ENCODE data around the gene CELSR1. TPM values are rescaled to one million over a fixed set of nuclear protein-coding genes. Genes with fewer than 3 reads are reported as not detected.

CELSR1 gene
- total RNA-seq, 2 experiments from 2014 or later: 0.04 to 0.14 TPM

GRCh38 chr22:46422896-46423295 lies 114.5 kb downstream of the CELSR1 start:
- DNase-seq: no peak
- H3K36me3 Mint-ChIP-seq: no peaks in the 10 kb centered on the region
- H3K9me3 Mint-ChIP-seq: peaks cover 4% of the 10 kb centered on the region
- no peak overlapping the region for H3K27ac Mint-ChIP-seq
- H3K4me1 Mint-ChIP-seq: peaks cover 2% of the 10 kb centered on the region
- no peaks in the 10 kb centered on the region for H3K27me3 Mint-ChIP-seq
- H3K4me3 Mint-ChIP-seq: no peak overlapping the region

DNA sequence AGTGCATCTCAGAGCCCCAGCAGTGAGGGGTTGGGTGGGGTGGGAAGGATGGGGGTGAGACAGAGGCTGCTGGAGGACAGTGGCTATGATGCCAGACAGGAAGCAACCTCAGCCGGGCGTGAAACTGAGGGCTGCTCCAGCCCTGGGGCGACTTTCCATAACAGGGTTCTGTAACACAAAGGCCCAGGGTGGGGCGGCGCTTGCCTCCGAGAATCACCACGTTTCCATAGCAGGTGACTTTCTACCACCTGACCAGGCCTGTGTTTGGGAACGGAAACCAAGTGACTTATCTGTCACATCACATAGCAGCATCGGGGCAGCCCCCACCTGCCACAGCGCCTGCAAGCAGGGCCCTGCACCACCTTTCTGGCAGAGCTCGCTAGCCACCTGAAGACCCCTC lies 116.2 kb downstream of the CELSR1 start:
- peaks cover 4% of the 10 kb centered on the region for H3K9me3 Mint-ChIP-seq
- DNase-seq: peak; percentile 14
- H3K4me1 Mint-ChIP-seq: peaks cover 2% of the 10 kb centered on the region
- H3K36me3 Mint-ChIP-seq: no peaks in the 10 kb centered on the region
- no peak overlapping the region for H3K27ac Mint-ChIP-seq
- H3K27me3 Mint-ChIP-seq: no peaks in the 10 kb centered on the region
- H3K4me3 Mint-ChIP-seq: no peak overlapping the region

DNA sequence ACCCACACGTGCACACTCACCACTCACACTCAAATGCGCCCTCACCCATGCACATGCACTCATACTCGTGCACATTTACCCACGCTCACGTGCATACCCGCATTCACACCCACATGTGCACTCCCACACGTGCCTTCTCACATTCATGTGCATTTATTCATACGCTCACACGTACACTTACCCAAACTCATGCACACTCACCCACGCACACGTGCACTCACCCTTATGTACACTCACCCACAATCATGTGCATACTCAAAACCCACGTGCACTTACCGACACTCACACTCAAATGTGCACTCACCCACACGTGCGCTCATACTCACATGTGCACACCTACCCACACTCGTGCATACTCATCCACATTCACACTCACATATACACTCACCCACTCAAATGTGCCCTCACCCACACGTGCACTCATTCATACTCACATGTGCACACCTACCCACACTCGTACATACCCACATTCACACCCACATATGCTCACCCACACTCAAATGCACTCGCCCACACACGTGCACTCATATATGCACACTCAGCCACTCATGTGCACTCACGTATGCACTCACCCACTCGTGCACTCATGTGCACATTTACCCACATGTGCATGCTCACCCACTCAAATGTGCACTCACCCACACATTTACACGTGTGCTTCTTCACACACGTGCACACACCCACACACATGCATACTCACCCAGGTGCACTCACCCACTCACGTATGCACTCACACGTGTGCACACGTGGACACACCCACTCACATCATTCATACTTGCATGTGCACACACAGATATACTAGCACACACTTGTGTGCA lies 117.5 kb downstream of the CELSR1 start:
- no peak overlapping the region for H3K4me3 Mint-ChIP-seq
- DNase-seq: no peak
- no peaks in the 10 kb centered on the region for H3K36me3 Mint-ChIP-seq
- H3K27ac Mint-ChIP-seq: no peak overlapping the region
- no peaks in the 10 kb centered on the region for H3K4me1 Mint-ChIP-seq
- H3K27me3 Mint-ChIP-seq: no peaks in the 10 kb centered on the region
- no peaks in the 10 kb centered on the region for H3K9me3 Mint-ChIP-seq

DNA sequence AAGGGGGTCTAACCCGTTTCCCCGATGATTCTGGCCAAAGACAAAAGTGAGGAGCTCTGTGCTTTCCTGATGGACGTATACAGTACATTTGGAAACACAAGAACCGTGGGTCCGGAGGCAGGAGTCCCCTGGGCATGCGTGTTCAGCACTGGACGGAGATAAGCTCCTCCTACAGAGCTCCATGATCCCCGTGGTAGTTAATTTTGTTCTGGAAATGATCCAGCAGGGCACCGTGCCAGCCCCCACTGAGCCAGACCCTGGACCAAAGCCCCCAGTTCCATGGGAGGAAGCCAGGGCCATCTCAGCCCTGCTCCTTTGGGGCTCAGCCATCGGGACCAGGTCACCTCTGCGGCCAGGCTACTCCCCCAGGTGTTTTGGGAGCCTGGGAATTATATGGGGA lies 118.6 kb downstream of the CELSR1 start:
- Mint-ChIP-seq H3K9me3 (no peaks in the 10 kb centered on the region), H3K4me3 (no peak overlapping the region), H3K27me3 (no peaks in the 10 kb centered on the region), H3K27ac (no peak overlapping the region), H3K4me1 (no peaks in the 10 kb centered on the region), H3K36me3 (no peaks in the 10 kb centered on the region)
- DNase-seq: no peak

- no peak overlapping the region for H3K27ac Mint-ChIP-seq
- DNase-seq: no peak
- no peak overlapping the region for H3K4me3 Mint-ChIP-seq
- no peaks in the 10 kb centered on the region for H3K27me3 Mint-ChIP-seq
- no peaks in the 10 kb centered on the region for H3K4me1 Mint-ChIP-seq
- no peaks in the 10 kb centered on the region for H3K9me3 Mint-ChIP-seq
- no peaks in the 10 kb centered on the region for H3K36me3 Mint-ChIP-seq
Observed at GRCh38 chr22:46417769-46418168, 119.7 kb downstream of the CELSR1 start.

GRCh38 chr22:46416891-46417580 lies 120.4 kb downstream of the CELSR1 start:
- H3K27me3 Mint-ChIP-seq: no peaks in the 10 kb centered on the region
- no peaks in the 10 kb centered on the region for H3K4me1 Mint-ChIP-seq
- DNase-seq: no peak
- H3K27ac Mint-ChIP-seq: no peak overlapping the region
- H3K4me3 Mint-ChIP-seq: no peak overlapping the region
- no peaks in the 10 kb centered on the region for H3K9me3 Mint-ChIP-seq
- H3K36me3 Mint-ChIP-seq: no peaks in the 10 kb centered on the region

DNA sequence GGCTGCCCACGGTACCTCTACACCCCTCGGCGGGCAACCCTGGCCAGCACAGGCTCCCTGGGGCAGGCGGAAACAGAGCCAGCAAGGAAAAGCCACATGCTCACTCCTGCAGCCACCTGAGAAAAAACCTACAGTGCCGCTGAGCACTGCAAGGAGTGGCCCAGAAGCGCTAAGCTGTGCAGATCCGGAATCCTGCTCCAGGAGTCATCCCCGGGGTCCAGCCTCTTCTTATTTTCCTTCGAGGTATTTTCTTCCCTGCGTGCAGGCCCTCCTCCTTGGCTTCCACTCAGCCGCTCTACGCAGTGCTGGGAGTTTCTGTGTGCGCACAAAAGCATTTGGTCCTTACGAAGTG lies 120.9 kb downstream of the CELSR1 start:
- no peak for DNase-seq
- no peaks in the 10 kb centered on the region for H3K36me3 Mint-ChIP-seq
- no peaks in the 10 kb centered on the region for H3K27me3 Mint-ChIP-seq
- H3K4me1 Mint-ChIP-seq: no peaks in the 10 kb centered on the region
- H3K9me3 Mint-ChIP-seq: no peaks in the 10 kb centered on the region
- H3K4me3 Mint-ChIP-seq: no peak overlapping the region
- H3K27ac Mint-ChIP-seq: no peak overlapping the region

DNA sequence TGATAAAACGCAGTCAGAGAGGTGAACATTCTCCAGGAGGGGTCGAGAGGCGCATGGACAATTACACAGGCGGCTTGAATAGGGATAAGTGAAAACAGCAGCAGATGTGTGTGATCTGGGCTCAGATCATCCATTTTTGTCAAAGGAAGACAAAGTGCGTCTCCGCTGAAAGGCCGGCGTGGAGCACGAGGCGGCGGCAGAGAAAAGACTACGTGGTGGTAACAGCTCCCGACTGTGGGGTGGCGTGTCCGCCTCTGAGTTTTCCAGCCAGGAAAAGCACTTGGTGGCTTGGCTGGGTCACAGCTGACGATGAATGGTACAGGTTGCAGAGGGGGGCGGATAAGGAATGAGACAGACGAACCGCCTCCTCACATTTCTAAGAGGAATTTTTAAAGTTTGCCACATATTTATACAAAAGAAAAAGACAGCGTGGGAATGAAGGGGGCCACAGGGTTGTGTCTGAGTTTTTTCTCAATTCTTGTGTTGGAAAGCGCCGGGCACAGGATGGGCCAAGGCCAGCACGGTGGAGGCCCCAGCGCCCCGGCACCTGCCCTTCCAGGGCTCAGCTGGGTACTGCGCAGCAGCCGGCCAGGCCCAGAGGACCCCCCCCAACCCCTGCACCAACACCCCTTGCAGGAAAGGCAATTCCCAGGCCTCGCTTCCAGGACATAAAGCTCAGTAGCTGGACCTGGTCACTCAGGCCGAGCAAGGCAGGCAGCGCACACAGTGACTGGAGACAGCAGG lies 121.5 kb downstream of the CELSR1 start:
- Mint-ChIP-seq H3K27me3 (no peaks in the 10 kb centered on the region), H3K36me3 (no peaks in the 10 kb centered on the region), H3K9me3 (no peaks in the 10 kb centered on the region), H3K27ac (no peak overlapping the region), H3K4me3 (no peak overlapping the region), H3K4me1 (no peaks in the 10 kb centered on the region)
- DNase-seq: no peak

DNA sequence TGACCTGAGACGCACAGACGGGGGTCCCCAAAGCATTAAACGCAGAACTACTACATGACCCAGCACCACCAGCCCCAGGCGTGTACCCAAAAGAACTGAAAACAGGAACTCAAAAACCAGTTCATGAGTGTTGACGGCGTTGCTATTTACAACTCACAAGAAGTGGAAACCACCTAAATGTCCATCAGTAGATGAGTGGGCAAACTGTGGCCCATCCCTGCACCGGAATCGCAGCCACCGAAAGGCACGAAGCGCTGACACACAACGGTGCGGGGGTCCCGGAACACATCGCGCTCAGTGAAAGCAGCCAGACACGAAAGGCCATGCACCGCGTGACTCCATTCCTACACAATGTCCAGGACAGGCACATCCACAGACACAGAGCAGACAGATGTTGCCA lies 122.7 kb downstream of the CELSR1 start:
- H3K4me3 Mint-ChIP-seq: no peak overlapping the region

DNA sequence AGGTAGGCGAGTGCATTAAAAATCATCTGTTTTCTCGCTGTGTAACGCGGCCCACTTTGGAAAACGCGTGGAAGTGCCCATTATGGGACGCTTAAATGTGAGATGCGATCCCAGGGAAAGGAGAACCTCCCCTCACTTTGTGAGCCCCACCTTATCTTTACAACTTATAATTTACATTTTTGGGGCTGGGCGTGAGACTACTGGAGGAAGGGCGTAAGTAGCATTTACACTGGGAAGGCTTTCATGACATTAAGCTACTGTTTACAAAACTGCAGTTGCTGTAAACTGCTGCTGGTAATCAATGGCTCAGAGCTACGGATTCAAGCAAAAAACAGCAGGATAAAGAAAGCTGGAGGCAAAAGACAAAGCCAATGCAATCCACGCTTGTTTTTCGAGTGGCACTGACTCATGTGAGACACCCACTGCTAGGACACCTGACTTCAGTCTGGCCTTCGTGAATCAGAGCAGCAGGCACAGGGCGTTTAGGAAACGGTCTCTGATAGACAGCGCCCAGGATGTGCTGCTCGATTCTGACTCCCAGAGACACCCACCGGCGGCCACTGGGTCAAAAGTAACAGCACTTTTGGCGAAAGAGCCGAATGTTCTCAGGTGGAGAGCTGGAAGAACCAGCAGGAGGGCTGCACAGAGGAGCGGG lies 123.6 kb downstream of the CELSR1 start:
- Mint-ChIP-seq H3K27me3 (no peaks in the 10 kb centered on the region), H3K4me1 (no peaks in the 10 kb centered on the region), H3K9me3 (no peaks in the 10 kb centered on the region), H3K4me3 (no peak overlapping the region), H3K36me3 (no peaks in the 10 kb centered on the region), H3K27ac (no peak overlapping the region)
- DNase-seq: no peak

More for the DNA sequence above, 122.7 kb downstream of the CELSR1 start:
- no peaks in the 10 kb centered on the region for H3K4me1 Mint-ChIP-seq
- no peaks in the 10 kb centered on the region for H3K9me3 Mint-ChIP-seq
- H3K27me3 Mint-ChIP-seq: no peaks in the 10 kb centered on the region
- no peak for DNase-seq
- no peak overlapping the region for H3K27ac Mint-ChIP-seq
- no peaks in the 10 kb centered on the region for H3K36me3 Mint-ChIP-seq

DNA sequence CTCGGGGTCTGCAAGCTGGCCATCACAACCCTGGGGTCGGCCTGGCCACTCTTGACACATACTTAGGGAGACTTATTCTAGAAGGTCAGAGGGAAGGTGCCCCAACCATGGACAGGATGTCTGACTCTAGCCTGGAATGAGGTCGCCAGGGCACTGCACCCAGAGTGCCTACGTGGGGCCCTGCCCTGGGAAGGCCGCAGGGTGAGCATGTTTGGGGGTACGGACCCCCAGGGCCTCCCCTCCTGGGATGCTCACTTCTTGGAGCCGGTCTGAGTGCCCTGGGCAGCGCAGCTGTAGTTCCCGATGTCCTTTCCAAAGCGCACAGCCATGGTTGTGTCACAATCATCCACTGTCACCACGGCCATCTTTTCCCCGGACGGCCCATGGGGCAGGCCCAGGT lies 126.1 kb downstream of the CELSR1 start:
- Mint-ChIP-seq H3K9me3 (no peaks in the 10 kb centered on the region), H3K4me1 (no peaks in the 10 kb centered on the region), H3K27me3 (no peaks in the 10 kb centered on the region), H3K27ac (no peak overlapping the region), H3K36me3 (no peaks in the 10 kb centered on the region), H3K4me3 (no peak overlapping the region)
- DNase-seq: no peak

GRCh38 chr22:46410291-46410808 lies 127.1 kb downstream of the CELSR1 start:
- H3K9me3 Mint-ChIP-seq: no peaks in the 10 kb centered on the region
- H3K4me3 Mint-ChIP-seq: no peak overlapping the region
- DNase-seq: no peak
- no peak overlapping the region for H3K27ac Mint-ChIP-seq
- H3K4me1 Mint-ChIP-seq: no peaks in the 10 kb centered on the region
- H3K36me3 Mint-ChIP-seq: no peaks in the 10 kb centered on the region
- H3K27me3 Mint-ChIP-seq: no peaks in the 10 kb centered on the region

DNA sequence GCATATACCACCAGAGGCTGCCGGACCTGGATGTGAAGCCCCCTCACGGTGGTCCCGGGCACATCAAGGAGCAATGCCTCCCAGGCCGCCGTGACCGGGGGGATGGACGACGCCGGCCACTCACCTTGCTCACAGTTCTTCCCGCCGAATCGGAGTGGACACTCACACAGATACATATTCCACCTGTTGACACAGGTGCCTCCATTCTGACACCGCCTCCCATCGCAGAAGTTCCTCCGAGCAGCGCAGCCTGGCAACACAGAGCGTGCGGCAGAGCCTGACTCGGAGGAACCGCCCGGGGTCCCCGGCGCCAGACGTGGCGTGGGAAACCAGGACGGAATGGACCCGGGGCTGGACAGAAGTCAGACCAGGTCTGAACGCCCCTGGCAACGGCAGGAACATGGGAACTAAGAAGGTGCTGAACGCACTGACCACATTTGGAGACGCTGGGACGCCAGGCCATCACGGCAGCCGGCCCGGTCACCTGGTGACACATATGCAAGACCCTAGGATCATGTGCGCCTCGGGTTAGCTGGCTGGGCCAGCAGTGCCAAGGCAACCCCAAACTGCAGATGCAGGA lies 127.7 kb downstream of the CELSR1 start:
- Mint-ChIP-seq H3K36me3 (no peaks in the 10 kb centered on the region), H3K4me1 (no peaks in the 10 kb centered on the region), H3K9me3 (no peaks in the 10 kb centered on the region), H3K27ac (no peak overlapping the region), H3K4me3 (no peak overlapping the region), H3K27me3 (no peaks in the 10 kb centered on the region)
- no peak for DNase-seq

- H3K4me1 Mint-ChIP-seq: no peaks in the 10 kb centered on the region
- no peak overlapping the region for H3K4me3 Mint-ChIP-seq
- H3K9me3 Mint-ChIP-seq: no peaks in the 10 kb centered on the region
- H3K27ac Mint-ChIP-seq: no peak overlapping the region
- H3K36me3 Mint-ChIP-seq: no peaks in the 10 kb centered on the region
- no peaks in the 10 kb centered on the region for H3K27me3 Mint-ChIP-seq
- DNase-seq: no peak
Observed at GRCh38 chr22:46408568-46409506, 128.6 kb downstream of the CELSR1 start.

All from activated naive CD8-positive, alpha-beta T cell treated with anti-CD3 and anti-CD28 coated beads for 36 hours (primary cell).